IMR-90 (cell line): Measurements from ENCODE around the gene AK1. TPM values are rescaled to one million over a fixed set of nuclear protein-coding genes. Genes with fewer than 3 reads are reported as not detected.

Experiments
- ATAC-seq: fragments of 200-7000 bp; cut with Tn5 transposase; 2 replicates; pipeline ENCODE4 v1.9.1; 2020; ENCODE audit warnings: low read depth, mild to moderate bottlenecking, moderate library complexity
- BruUV-seq: library from RNA; stranded (reverse); fragments of 400-500 nt; replicated peaks from 2 replicates; lab custom pipeline; 2021; lab: Mats Ljungman, UMichigan
- CTCF ChIA-PET: fragments of 300-600 bp; formaldehyde crosslinking; extraction: SDS; loops from one replicate; lab custom pipeline; 2021; ENCODE audit warnings: antibody characterized with exemption; lab: Yijun Ruan, JAX
- POLR2A ChIA-PET: fragments of 300-600 bp; sonication (Branson Sonifier 250); formaldehyde crosslinking; loops from one replicate; lab custom pipeline; 2022; ENCODE audit warnings: antibody characterized with exemption; ENCODE audit not compliant: unreplicated experiment; lab: Charles Lee
- DNase-seq: peaks from one replicate; pipeline ENCODE4 v3.0.0; 2013
- H2AFZ ChIP-seq: replicated peaks from 2 replicates; pipeline ENCODE3; 2013; ENCODE audit warnings: low read length, mild to moderate bottlenecking; ENCODE audit not compliant: poor library complexity
- H2AK5ac ChIP-seq: 2 replicates; pipeline ENCODE4 v1.6.1; 2013; ENCODE audit warnings: low read depth, low read length, inconsistent platforms
- H2AK9ac ChIP-seq: replicated peaks from 2 replicates; pipeline ENCODE3; 2013; ENCODE audit warnings: mild to moderate bottlenecking, low read depth, low read length, moderate library complexity; ENCODE audit not compliant: poor library complexity
- H2BK120ac ChIP-seq: 2 replicates; pipeline ENCODE4 v1.6.1; 2013; ENCODE audit warnings: low read depth, low read length, inconsistent platforms
- H2BK15ac ChIP-seq: 3 replicates; pipeline ENCODE4 v1.6.1; 2013; ENCODE audit warnings: low read depth, low read length, inconsistent platforms
- H2BK20ac ChIP-seq: 2 replicates; pipeline ENCODE4 v1.6.1; 2013; ENCODE audit warnings: low read depth, mild to moderate bottlenecking, inconsistent platforms, low read length, moderate library complexity
- H2BK5ac ChIP-seq: 2 replicates; pipeline ENCODE4 v1.6.1; 2013; ENCODE audit warnings: mild to moderate bottlenecking, low read depth, low read length, inconsistent platforms; ENCODE audit not compliant: poor library complexity, severe bottlenecking
- H3K14ac ChIP-seq: replicated peaks from 2 replicates; pipeline ENCODE4 v1.6.1; 2013; ENCODE audit warnings: low read depth, low read length, inconsistent platforms
- H3K18ac ChIP-seq: 2 replicates; pipeline ENCODE4 v1.6.1; 2013; ENCODE audit warnings: low read depth, low read length, control low read depth
- H3K23ac ChIP-seq: 2 replicates; pipeline ENCODE4 v1.6.1; 2013; ENCODE audit warnings: low read depth, low read length, inconsistent platforms
- H3K27ac ChIP-seq: 2 replicates; pipeline ENCODE4 v1.5.1; 2013; ENCODE audit warnings: mild to moderate bottlenecking, control low read depth, low read length; ENCODE audit not compliant: insufficient read depth
- H3K27me3 ChIP-seq: 2 replicates; pipeline ENCODE4 v1.6.1; 2013; ENCODE audit warnings: low read length; ENCODE audit not compliant: control insufficient read depth, insufficient read depth
- H3K36me3 ChIP-seq: 2 replicates; pipeline ENCODE4 v1.6.1; 2013; ENCODE audit warnings: low read length, mixed read lengths; ENCODE audit not compliant: control insufficient read depth, insufficient read depth
- H3K4ac ChIP-seq: 2 replicates; pipeline ENCODE4 v1.6.1; 2013; ENCODE audit warnings: low read depth, low read length, inconsistent platforms
- H3K4me1 ChIP-seq: 2 replicates; pipeline ENCODE4 v1.6.1; 2013; ENCODE audit warnings: low read length, mixed read lengths; ENCODE audit not compliant: control insufficient read depth, insufficient read depth
- H3K4me2 ChIP-seq: 2 replicates; pipeline ENCODE4 v1.6.1; 2013; ENCODE audit warnings: low read depth, mild to moderate bottlenecking, control low read depth, low read length, moderate library complexity
- H3K4me3 ChIP-seq: 2 replicates; pipeline ENCODE4 v1.5.1; 2013; ENCODE audit warnings: low read depth, mild to moderate bottlenecking, control low read depth, low read length, moderate library complexity; ENCODE audit not compliant: insufficient read depth
- H3K56ac ChIP-seq: 2 replicates; pipeline ENCODE4 v1.6.1; 2013; ENCODE audit warnings: low read length, inconsistent platforms; ENCODE audit not compliant: insufficient read depth; ENCODE audit errors: extremely low read depth
- H3K79me1 ChIP-seq, 2 experiments: 2 replicates each; pipeline ENCODE4 v1.6.1; 2013; ENCODE audit warnings: low read length in 2 of 2, inconsistent platforms in 1 of 2, low read depth in 1 of 2
- H3K9ac ChIP-seq: 2 replicates; pipeline ENCODE4 v1.6.1; 2013; ENCODE audit warnings: low read depth, low read length, control low read depth
- H3K9me1 ChIP-seq: 2 replicates; pipeline ENCODE4 v1.6.1; 2013; ENCODE audit warnings: low read length, inconsistent platforms; ENCODE audit not compliant: insufficient read depth
- H3K9me3 ChIP-seq: 2 replicates; pipeline ENCODE4 v1.6.1; 2013; ENCODE audit warnings: low read length; ENCODE audit not compliant: control insufficient read depth, insufficient read depth
- H4K20me1 ChIP-seq: 2 replicates; pipeline ENCODE4 v1.6.1; 2013; ENCODE audit warnings: low read length, inconsistent platforms; ENCODE audit not compliant: insufficient read depth
- H4K5ac ChIP-seq: 2 replicates; pipeline ENCODE4 v1.6.1; 2013; ENCODE audit warnings: mild to moderate bottlenecking, low read depth, low read length, control low read depth
- H4K8ac ChIP-seq, 2 experiments: 2 replicates each; pipeline ENCODE4 v1.6.1; 2013; ENCODE audit warnings: low read depth in 2 of 2, low read length in 2 of 2, control low read depth in 1 of 2, inconsistent platforms in 1 of 2
- H4K91ac ChIP-seq: 2 replicates; pipeline ENCODE4 v1.6.1; 2013; ENCODE audit warnings: low read depth, low read length, inconsistent platforms; ENCODE audit not compliant: insufficient read depth
- BHLHE40 ChIP-seq: fragments of 150-350 bp; IDR thresholded peaks from 2 replicates; pipeline ENCODE4 v1.6.1; 2016; ENCODE audit warnings: mild to moderate bottlenecking, low read depth, low read length
- CHD1 ChIP-seq: IDR thresholded peaks from 2 replicates; pipeline ENCODE4 v1.6.1; 2012; ENCODE audit warnings: low read depth, low read length, improper control_type of control experiment
- MAFK ChIP-seq: IDR thresholded peaks from 2 replicates; pipeline ENCODE4 v1.6.1; 2012; ENCODE audit warnings: low read depth, low read length, improper control_type of control experiment
- WGBS, 2 experiments: methylation state at CpG; one replicate each; pipeline versions ENCODE4 v1.1.5 to v1.1.7; 2013; ENCODE audit warnings: missing lambda C conversion rate in 2 of 2; ENCODE audit not compliant: insufficient read length in 1 of 2; ENCODE audit errors: extremely low coverage in 2 of 2; 5-methylcytosine and 5-hydroxymethylcytosine counted together
- dilution Hi-C: fragments of 300-500 bp; cut with HindIII; formaldehyde crosslinking; loops from one replicate; pipeline ENCODE4 v1.14.3; 2018; ENCODE audit warnings: low sequenced_read_pairs; ENCODE audit not compliant: unreplicated experiment
- in situ Hi-C: fragments of 300-500 bp; cut with MboI; formaldehyde crosslinking; loops from 3 replicates; pipeline ENCODE4 v1.14.3; 2019; ENCODE audit warnings: low sequenced_read_pairs, inconsistent platforms, mixed read lengths
- intact Hi-C: fragments of 100-400 bp; cut with micrococcal nuclease; formaldehyde crosslinking; loops from 2 replicates; pipeline ENCODE4 v1.10.0; 2022
- polyA plus RNA-seq, 3 experiments: library from polyadenylated mRNA; depleted of rRNA; stranded (reverse); fragments of >200 nt; gene quantifications; 2 replicates each; pipeline ENCODE4 v1.2.3, GENCODE V29; 2012; ENCODE audit warnings: low replicate concordance in 1 of 3
- total RNA-seq: library from RNA; depleted of rRNA; stranded (reverse); fragments of >200 nt; gene quantifications from 2 replicates; pipeline ENCODE4 v1.2.3, GENCODE V29; 2012

AK1 gene
- total and polyA plus RNA-seq, 2 of the 4 experiments (the other 2 are of a cell fraction): 44.8 to 119 TPM

GRCh38 chr9:127872369-127873222, 4.9 kb downstream of the AK1 start (continued):
- TF ChIP-seq MAFK: no peak

- TF ChIP-seq BHLHE40: no peak
- TF ChIP-seq CHD1: no peak
- H4K20me1 ChIP-seq: 0 out of 2 replicates have a peak, but pooled peaks cover 6% of the 10 kb centered on the region
These were observed 5.9 kb downstream of the AK1 start for GRCh38 chr9:127871531-127871930.

More at GRCh38 chr9:127871531-127871930, 5.9 kb downstream of the AK1 start:
- in situ Hi-C loops: no loop called here
- Histone ChIP-seq H3K4ac (no peak overlapping the region), H2AK5ac (no peak overlapping the region), H3K14ac (no peak overlapping the region), H4K8ac (no peak overlapping the region), H2BK20ac (no peak overlapping the region), H3K9ac (no peak overlapping the region), H3K56ac (no peak overlapping the region), H3K4me2 (no peak overlapping the region), H3K4me3 (no peak overlapping the region), H2BK15ac (no peak overlapping the region), H3K9me3 (no peaks in the 10 kb centered on the region), H2AK9ac (no peak overlapping the region), H3K18ac (no peak overlapping the region), H3K36me3 (peaks cover 33% of the 10 kb centered on the region), H3K79me1 (peaks cover 12 to 22% of the 10 kb centered on the region in 2 experiments; a peak in 3 of 4 replicates), H3K27ac (no peak overlapping the region), H2BK120ac (no peak overlapping the region), H4K5ac (no peak overlapping the region), H3K9me1 (no peaks in the 10 kb centered on the region), H3K4me1 (peaks cover 14% of the 10 kb centered on the region), H2BK5ac (no peak overlapping the region), H4K91ac (no peak overlapping the region), H2AFZ (no peak overlapping the region), H3K27me3 (no peaks in the 10 kb centered on the region), H3K23ac (no peak overlapping the region)
- ATAC-seq: no peak
- POLR2A ChIA-PET: interaction anchor here (0.6 to 1.0 kb wide), 2 partner anchors 86 to 575 kb away, joined by 3 to 12 read pairs; partner anchors contain the start of gene CDK9
- intact Hi-C loops: loop anchor here (2.0 kb wide), 1 partner anchor 137 kb away; the partner anchor contains the start of gene TOR2A
- no peak for DNase-seq
- 75% methylated on average over 3 of the region's 9 CpGs; no CpG with 5 or more reads in 1 of the 2 experiments for WGBS, 2 experiments
- dilution Hi-C loops: no loop called here
- BruUV-seq: no TSS peak
- CTCF ChIA-PET: no interaction called here
